ENCODE data around the gene GAS7.

Gene GAS7

GRCh38 chr17:9973669-9974447, 224.5 kb downstream of the GAS7 start:
- no peak for DNase-seq

DNA sequence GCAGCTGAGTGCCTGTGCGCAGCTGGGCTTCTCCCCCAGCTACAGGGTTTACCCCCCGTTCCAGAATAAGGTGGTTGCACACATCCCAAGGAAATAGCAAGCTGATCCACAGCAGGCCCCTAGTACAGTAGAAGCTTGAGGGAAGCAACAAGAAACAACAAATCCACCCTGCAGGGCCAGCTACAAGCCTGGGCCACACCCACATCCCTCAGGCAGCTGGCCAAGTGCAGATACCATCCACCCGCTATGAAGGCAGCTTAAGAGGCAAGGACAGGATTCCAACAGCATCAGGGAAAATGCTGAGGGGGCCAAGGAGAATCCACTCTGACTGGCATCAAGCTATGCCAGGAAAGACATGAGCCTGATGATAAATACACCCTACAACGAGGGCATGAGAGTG, 226.4 kb downstream of the GAS7 start:
- DNase-seq: no peak

DNA sequence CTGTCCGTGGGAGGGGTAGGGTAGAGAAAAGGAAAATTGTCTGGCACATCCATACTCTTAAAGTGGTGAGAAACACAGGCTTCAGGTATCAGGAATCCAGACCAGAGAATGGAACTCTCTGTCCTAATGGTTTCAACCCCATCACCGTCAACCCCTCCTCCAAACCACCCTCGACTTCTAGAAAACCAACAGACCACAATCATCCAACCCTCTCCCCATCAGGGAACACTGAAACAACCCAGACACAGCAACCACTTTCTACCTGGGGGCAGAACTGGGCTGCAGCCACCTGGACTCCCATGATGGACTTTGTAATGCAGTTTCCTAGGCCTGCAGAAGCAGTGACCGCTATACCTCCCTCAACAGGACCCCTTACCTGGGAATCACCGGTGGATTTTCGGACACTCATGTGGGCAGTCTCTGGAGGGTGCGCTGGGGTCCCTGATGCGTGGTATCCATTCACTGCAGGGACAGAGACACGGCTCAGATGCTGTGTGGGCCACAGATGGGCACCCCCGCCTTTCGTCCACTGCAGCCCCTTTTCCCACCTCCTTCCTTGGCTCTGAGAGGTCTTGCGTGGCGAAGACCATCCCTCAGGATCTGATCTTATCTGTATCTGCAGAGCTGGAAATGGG, 229.0 kb downstream of the GAS7 start:
- DNase-seq: no peak

DNA sequence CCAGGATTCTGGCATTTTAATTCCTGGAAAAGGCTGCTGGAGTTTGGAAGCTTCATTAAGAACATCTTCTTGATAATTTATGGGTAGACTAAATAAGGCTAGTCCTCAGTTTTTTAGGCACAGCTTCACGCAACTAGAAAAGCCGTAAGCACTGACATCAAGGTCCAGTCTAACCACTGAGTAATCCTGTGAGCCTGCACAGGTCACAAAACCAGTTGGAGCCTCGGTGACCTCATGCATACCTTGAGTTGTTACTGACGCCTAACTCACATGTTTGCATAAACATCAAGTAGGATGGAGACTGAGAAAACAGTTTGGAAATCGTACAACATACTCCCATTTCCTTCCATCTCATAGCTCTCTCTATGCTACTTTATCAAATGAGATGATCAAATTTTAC, 229.5 kb downstream of the GAS7 start:
- no peak for DNase-seq

DNA sequence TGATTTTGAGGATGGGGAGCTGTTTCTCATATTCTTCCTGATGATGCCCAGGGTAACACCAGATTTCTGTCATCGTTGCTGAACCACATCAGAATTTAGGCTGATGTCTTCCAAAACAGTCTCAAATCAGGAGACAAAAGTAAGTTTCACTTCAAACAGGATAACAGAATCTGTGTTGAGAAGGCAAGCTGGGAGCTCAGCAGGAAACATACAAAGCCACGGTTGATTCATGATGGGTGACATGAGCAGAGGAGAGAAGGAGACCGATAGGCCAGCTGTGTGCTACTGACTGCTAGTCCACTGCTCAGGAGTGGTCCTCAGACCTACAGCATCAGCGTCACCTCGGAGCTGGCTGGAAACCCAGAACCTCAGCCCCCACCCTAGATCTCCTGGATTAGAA, 230.4 kb downstream of the GAS7 start:
- DNase-seq: no peak

DNA sequence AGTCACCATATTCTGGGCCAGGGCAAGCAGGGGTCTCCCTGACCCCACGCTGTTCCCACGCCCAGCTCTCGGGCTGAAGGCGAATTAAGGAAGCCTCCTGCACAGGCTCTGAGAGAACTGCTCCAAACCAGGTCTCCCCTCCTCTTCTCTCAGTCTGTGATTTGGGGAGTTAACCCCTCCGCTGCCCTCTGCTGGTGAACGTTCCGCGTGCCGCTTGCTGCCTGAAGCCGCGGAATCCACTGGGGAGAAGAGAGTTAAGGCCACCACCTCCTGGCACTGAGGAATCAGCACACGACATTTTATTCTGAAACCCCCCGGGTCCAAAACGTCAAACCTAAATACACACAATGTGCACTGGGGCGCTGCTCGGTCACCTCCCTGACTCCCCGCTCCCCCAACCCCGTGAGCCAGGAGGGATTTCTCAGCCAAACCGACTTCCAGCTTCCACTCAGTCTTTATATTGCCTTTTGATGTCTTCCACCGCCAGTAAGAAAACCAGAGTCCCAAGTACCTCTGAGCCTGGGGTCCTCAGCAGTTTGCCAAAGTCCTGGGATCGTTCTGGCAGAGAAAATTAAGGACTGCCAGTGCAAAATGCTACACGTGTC, 238.9 kb downstream of the GAS7 start:
- DNase-seq: peak; percentile 12

DNA sequence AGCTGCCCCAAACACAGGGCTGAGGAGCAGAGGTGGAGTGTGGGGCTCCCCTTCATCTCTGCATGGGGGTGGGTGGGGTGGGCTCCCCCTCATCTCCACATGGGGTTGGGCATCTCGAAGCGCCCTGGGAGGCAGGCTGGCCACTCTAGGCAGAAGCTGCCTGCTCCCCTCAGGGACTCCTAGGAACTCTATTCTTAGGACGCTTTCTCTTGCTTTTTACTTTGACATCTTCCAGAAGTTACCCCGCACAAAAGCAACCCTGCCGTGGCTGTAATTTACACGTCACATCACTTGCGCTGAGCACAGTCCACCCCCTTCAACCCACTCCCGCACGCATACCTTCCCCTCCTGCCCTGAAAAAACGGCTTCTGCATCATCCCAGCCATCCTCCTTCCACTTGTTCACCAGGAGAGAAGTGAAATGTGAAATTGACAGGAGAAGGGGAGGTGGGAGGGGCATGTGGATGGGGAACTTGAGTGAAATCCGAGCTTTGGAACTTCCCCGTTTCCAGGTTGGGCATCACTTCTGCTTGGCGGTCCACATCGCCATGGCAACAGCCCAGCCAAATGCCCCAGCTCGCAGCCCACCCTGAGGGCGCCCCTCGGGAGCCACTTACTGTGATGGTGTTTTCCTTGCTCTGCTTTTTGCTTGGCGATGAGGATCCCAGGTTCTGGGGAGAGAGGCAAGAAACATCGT, 239.7 kb downstream of the GAS7 start:
- DNase-seq: peak; percentile 12

DNA sequence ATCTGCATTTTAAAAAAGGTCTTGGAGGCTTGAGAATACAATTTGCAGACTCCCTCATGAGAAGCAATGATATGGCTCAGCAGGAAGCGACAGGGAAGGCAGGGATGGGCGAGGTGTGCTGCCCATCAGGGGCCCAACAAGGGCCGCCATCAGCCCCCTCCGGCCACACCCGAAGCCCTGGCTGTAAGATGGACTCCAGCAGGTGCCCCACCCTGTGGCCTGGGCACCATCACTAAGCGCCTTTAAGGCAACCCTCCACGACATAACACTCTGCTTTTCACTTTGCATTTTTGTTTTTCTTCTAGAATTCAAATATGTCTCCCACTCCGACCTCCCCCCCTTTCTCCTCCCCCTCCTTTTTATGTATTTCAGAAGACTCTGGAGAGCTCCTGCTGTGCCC, 241.2 kb downstream of the GAS7 start:
- DNase-seq: no peak

GRCh38 chr17:9956474-9957131, 241.8 kb downstream of the GAS7 start:
- no peak for DNase-seq

DNA sequence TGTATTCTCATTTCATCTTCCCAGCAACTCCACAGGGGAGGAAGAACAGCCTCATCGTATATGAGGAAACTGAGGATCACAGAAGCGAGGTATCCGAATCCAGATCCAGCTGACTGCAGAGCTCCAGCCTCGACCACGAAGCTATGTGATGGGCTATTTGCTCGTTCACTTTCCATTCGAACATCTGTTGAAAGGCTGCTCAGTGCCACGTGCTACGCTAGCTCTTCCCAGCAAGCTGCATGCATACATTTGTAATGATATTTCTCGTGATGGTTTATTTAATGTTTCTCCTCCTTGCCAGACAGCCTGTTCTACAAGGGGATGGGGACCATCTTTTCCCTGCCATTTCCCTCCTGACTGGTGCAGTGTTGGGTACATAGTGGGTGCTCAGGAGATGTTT, 244.9 kb downstream of the GAS7 start:
- DNase-seq: no peak

DNA sequence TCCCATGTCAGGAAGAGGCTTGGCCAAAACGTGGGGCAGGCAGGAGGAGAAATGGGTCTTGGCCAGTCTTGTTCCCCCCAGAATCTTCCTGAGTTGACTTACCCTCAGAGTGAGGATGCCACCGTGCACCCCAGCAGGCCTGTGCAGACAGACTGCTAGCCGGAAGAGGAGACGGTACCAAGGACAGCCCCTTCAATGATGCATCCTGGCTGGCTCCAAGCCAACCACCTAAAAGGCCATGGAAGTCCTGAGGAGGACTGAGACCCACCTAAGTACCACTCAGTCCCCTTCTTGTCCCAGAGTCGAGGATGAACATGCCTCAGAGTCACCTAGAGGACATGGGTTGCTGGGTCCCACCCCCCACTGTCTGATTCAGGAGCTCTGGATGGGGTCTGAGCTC, 246.6 kb downstream of the GAS7 start:
- DNase-seq: no peak

DNA sequence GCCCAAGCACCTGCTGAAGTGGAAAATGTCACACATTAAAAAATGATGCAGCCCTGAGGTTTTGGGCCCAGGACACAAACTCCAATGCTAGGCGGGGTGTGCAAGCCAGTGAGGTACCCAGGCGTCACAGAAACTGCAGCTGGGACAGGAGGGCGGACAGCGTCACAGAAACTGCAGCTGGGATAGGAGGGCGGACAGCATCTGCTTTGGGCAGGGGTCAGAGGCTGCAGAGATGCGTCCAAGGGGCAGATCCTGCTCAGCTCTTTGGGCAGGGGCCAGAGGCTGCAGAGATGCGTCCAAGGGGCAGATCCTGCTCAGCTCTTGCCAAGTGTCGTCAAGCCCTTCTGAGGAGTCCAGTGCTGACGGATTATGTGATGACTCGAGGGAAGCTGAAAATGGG, 249.5 kb downstream of the GAS7 start:
- no peak for DNase-seq

DNA sequence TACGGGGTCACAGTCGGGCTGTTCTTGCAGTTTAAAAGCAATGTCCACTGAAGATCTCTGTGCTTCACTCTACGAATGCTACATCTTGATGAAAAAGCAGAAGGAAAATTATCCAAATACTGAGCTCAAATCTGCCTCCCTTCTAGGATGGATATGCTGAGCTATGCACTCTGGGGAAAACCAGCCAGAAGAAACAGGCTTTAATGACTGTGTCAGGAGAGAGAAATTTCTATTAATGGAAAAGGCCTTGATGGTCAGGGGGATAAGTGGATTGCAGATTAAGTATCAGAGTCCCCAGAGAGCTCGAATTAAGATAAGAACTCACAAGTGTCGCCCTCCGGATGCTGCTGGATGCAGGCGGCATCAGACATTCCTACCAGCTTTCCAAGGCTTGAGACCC, 253.7 kb downstream of the GAS7 start:
- DNase-seq: no peak

- DNase-seq: no peak
These were observed 255.1 kb downstream of the GAS7 start for GRCh38 chr17:9943343-9943742.

DNA sequence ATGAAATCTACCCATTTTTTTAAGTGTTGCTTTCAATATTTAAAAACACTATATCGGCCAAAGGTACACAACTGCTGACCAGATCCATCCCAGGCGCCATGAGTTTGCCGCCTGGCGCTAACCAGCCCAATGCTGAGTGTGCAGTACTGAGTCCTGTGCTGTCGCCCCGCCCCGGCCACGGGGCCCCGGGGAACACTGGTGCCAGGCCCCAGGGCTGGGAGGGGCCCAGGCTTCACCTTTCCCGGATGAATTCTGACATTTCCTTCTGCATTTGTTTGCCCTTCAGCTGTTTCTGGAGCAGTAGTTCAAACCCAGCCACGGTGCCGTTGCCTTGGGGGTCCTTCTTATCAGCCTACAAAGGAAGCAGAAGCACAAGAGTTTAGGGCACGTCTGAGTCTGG, 255.5 kb downstream of the GAS7 start:
- DNase-seq: no peak

DNA sequence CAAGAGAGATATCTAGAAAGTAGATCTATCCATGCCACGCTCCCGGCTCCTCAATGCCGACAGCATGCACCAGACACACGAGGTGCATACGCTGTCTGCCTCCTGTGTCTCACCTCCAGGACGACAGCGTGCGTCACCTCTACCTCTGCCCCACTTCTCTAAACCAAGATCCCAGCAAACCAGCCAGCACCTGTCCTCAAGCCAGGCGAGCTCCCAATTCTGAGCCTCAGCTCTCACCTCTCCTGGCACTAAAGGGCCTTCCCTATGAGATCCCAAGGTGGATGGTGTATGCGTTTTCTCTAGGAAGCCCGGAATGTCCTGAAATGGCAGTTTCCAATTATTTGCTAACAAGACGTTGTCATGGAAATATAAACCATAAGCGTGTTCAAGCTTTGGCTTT, 257.1 kb downstream of the GAS7 start:
- no peak for DNase-seq

DNA sequence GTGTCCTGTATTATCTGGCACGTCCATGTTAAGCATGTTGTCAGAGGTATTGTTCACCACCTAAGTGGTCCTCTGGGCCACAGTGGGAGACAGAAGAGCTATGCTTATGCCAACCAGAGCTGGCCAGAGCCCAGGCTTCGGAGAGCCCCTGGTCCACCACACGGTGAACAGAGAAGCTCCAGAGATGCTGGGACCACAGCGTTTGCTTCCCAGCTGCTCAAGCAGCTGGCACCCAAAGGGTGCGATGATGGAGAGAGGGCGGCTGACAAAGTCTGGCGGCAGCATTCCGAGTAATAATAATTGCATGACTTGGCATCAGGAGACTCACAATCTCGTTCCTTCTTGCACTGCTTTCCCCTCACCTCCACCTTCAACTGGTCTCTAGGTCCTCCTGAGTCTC, 257.6 kb downstream of the GAS7 start:
- no peak for DNase-seq

- DNase-seq: no peak
These were observed 259.6 kb downstream of the GAS7 start for GRCh38 chr17:9938764-9939163.

DNA sequence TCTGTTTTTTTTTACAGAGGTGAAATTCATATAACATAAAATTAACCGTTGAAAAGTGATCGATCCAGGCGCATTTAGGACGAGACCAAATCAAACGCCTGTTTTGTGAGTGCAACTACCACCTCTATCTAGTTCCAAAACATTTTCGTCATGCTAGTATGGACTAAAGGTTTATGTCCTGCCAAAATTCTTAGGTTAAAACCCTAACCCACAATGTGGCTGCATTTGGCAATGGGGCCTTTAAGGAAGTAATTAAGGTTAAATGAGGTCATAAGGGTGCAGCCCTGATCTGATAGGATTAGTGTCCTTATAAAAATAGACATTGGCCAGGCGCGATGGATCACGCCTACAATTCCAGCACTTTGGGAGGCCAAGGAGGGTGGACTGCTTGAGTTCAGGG, 260.5 kb downstream of the GAS7 start:
- no peak for DNase-seq

GRCh38 chr17:9937241-9937761, 261.1 kb downstream of the GAS7 start:
- DNase-seq: no peak

GRCh38 chr17:9936095-9936494, 262.3 kb downstream of the GAS7 start:
- DNase-seq: no peak

GRCh38 chr17:9935408-9935807, 263.0 kb downstream of the GAS7 start:
- DNase-seq: no peak

DNA sequence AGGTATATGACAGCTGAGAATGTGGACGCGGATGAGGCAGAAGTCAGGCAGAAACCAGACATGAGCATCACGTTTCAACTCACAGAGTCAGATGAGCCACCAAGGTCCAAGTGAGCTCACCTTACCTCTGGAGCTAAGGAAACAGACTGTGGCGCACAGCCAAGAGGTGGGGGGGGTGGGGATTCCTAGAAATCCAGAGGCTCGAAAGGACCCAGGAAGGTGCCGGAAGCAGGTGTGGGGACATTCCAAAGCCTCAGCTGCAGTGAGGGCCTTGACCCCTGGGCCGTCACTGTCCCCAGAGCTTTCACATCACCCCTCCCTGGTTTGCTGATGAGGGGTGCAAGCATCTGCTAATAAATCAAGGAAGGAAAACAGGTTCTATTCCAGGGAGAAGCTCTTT, 264.1 kb downstream of the GAS7 start:
- no peak for DNase-seq

Data from CD4-positive, alpha-beta T cell treated with Interleukin-17A for 1 hour (primary cell).